ENCODE results near the gene CDCA5. TPM values are rescaled to one million over a fixed set of nuclear protein-coding genes. Genes with fewer than 3 reads are reported as not detected.

Gene CDCA5
- total and polyA plus RNA-seq, 2 of the 4 experiments (the other 2 are of a cell fraction), result 9.1 to 14.0 TPM

DNA sequence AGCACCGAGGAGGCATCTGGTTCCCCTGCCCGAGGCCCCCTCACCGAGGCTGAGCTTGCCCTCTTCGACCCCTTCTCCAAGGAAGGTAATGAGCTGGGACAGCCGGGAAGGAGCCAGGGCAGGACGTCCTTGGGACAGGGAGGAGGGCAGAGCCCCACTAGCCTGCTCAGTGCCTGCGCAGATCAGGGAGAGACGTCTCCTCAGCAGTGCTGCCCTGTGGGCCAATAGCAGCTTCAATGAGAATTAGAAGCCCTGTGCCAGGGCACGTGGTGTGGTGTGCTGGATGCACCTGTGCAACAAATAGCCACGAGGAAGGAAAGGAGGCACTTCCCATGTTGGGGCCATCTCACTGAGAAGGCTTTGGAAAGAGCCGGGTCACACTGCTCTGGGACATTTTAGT lies 48.3 kb downstream of the CDCA5 start:
- Histone ChIP-seq H2BK120ac (ENCODE audit: low read depth, low read length) (no peak overlapping the region), H2BK5ac (ENCODE audit: low read depth, low read length, poor library complexity, severe bottlenecking) (no peak overlapping the region), H3K23ac (ENCODE audit: low read depth, low read length) (no peak overlapping the region), H3K4me1 (ENCODE audit: control insufficient read depth, insufficient read depth, low read length) (no peaks in the 10 kb centered on the region), H3K79me1 (ENCODE audit: low read depth in 1 of 2, low read length in 2 of 2) (no peaks in the 10 kb centered on the region; a peak in 1 of 4 replicates), H2BK15ac (ENCODE audit: low read depth, low read length) (no peak overlapping the region), H3K4me2 (ENCODE audit: low read depth, low read length) (no peak overlapping the region), H2AK9ac (replicated peaks; ENCODE audit: low read depth, low read length, poor library complexity) (no peak overlapping the region), H4K91ac (ENCODE audit: insufficient read depth, low read depth, low read length) (no peak overlapping the region), H3K14ac (replicated peaks; ENCODE audit: low read depth, low read length) (no peak overlapping the region), H3K4ac (ENCODE audit: low read depth, low read length) (no peak overlapping the region), H2BK20ac (ENCODE audit: low read depth, low read length) (no peak overlapping the region), H3K9me3 (ENCODE audit: control insufficient read depth, insufficient read depth, low read length) (no peaks in the 10 kb centered on the region), H3K27ac (ENCODE audit: insufficient read depth, low read length) (no peak overlapping the region), H3K56ac (ENCODE audit: extremely low read depth, insufficient read depth, low read length) (no peak overlapping the region), H3K18ac (ENCODE audit: low read depth, low read length) (no peak overlapping the region), H4K20me1 (ENCODE audit: insufficient read depth, low read length) (no peaks in the 10 kb centered on the region), H3K9me1 (ENCODE audit: insufficient read depth, low read length) (no peaks in the 10 kb centered on the region), H4K5ac (ENCODE audit: low read depth, low read length) (no peak overlapping the region), H3K36me3 (ENCODE audit: control insufficient read depth, insufficient read depth, low read length) (peaks cover 24% of the 10 kb centered on the region; the same call in 1 of the 2 replicates), H4K8ac (ENCODE audit: low read depth in 2 of 2, low read length in 2 of 2) (no peak overlapping the region), H3K27me3 (ENCODE audit: control insufficient read depth, insufficient read depth, low read length) (no peaks in the 10 kb centered on the region), H2AFZ (replicated peaks; ENCODE audit: low read length, poor library complexity) (no peak overlapping the region), H3K4me3 (ENCODE audit: insufficient read depth, low read depth, low read length) (no peak overlapping the region), H2AK5ac (ENCODE audit: low read depth, low read length) (no peak overlapping the region), H3K9ac (ENCODE audit: low read depth, low read length) (no peak overlapping the region)
- ChIA-PET CTCF (no interaction called here), POLR2A (ENCODE audit: unreplicated experiment) (no interaction called here)
- dilution Hi-C loops (cut with HindIII; ENCODE audit: low sequenced_read_pairs, unreplicated experiment) (no loop called here), intact Hi-C loops (cut with micrococcal nuclease) (no loop called here), in situ Hi-C loops (cut with MboI; ENCODE audit: low sequenced_read_pairs) (no loop called here)
- TF ChIP-seq RFX5 (IDR thresholded peaks at IDR 0.05; ENCODE audit: low read depth, low read length) (no peak), CEBPB (IDR thresholded peaks at IDR 0.05; ENCODE audit: low read depth, low read length) (no peak), MXI1 (IDR thresholded peaks at IDR 0.05; ENCODE audit: borderline replicate concordance, low read depth, low read length) (no peak), CHD1 (IDR thresholded peaks at IDR 0.05; ENCODE audit: low read depth, low read length) (no peak), BHLHE40 (IDR thresholded peaks at IDR 0.05; ENCODE audit: low read depth, low read length) (no peak), FOS (IDR thresholded peaks at IDR 0.05; ENCODE audit: low read depth, low read length) (no peak), NFE2L2 (IDR thresholded peaks at IDR 0.05; ENCODE audit: low read depth, low read length) (no peak), SMC3 (IDR thresholded peaks at IDR 0.05; ENCODE audit: low read depth, low read length) (no peak), USF2 (IDR thresholded peaks at IDR 0.05; ENCODE audit: low read depth, low read length) (no peak), MAFK (IDR thresholded peaks at IDR 0.05; ENCODE audit: low read depth, low read length) (no peak), MAZ (IDR thresholded peaks at IDR 0.05; ENCODE audit: borderline replicate concordance, low read depth, low read length) (no peak), RCOR1 (IDR thresholded peaks at IDR 0.05; ENCODE audit: insufficient replicate concordance, low read length) (no peak), RAD21 (IDR thresholded peaks at IDR 0.05; ENCODE audit: low read length) (no peak), POLR2A (IDR thresholded peaks at IDR 0.05; ENCODE audit: low read depth, low read length) (no peak)
- TF ChIP-seq, protein P1, sequence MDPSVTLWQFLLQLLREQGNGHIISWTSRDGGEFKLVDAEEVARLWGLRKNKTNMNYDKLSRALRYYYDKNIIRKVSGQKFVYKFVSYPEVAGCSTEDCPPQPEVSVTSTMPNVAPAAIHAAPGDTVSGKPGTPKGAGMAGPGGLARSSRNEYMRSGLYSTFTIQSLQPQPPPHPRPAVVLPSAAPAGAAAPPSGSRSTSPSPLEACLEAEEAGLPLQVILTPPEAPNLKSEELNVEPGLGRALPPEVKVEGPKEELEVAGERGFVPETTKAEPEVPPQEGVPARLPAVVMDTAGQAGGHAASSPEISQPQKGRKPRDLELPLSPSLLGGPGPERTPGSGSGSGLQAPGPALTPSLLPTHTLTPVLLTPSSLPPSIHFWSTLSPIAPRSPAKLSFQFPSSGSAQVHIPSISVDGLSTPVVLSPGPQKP (IDR thresholded peaks at IDR 0.05; ENCODE audit: borderline replicate concordance, low read depth, low read length), result no peak
- TF ChIP-seq, protein P2, sequence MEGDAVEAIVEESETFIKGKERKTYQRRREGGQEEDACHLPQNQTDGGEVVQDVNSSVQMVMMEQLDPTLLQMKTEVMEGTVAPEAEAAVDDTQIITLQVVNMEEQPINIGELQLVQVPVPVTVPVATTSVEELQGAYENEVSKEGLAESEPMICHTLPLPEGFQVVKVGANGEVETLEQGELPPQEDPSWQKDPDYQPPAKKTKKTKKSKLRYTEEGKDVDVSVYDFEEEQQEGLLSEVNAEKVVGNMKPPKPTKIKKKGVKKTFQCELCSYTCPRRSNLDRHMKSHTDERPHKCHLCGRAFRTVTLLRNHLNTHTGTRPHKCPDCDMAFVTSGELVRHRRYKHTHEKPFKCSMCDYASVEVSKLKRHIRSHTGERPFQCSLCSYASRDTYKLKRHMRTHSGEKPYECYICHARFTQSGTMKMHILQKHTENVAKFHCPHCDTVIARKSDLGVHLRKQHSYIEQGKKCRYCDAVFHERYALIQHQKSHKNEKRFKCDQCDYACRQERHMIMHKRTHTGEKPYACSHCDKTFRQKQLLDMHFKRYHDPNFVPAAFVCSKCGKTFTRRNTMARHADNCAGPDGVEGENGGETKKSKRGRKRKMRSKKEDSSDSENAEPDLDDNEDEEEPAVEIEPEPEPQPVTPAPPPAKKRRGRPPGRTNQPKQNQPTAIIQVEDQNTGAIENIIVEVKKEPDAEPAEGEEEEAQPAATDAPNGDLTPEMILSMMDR (conservative IDR thresholded peaks at IDR 0.05; ENCODE audit: low read depth, low read length), result no peak
- no TSS peak for BruUV-seq (replicated peaks)
- DNase-seq (no peak), ATAC-seq (ENCODE audit: low read depth) (no peak)
- WGBS, 2 experiments (ENCODE audit: extremely low coverage in 2 of 2, insufficient read length in 1 of 2), result 61% methylated on average over 3 of the region's 11 CpGs; no CpG with 5 or more reads in 1 of the 2 experiments
